Gastrocnemius medialis (tissue), 4 donors: ENCODE measurements around the gene UPF2.

ENCODE experiments used
- POLR2A ChIP-seq, 2 donors: fragments of 450-650 bp; IDR thresholded peaks; one replicate each; pipeline ENCODE4 v1.6.1; 2017; ENCODE audit warnings: antibody characterized with exemption in 2 of 2, mild to moderate bottlenecking in 2 of 2, moderate library complexity in 2 of 2
- TF ChIP-seq, protein P1 (sequence below), 5 experiments: fragments of 450-650 bp in 3 of 5; fragments of 200-600 bp in 2 of 5; sonication (generic) in 2 of 5; IDR thresholded peaks in 4 of 5; conservative IDR thresholded peaks in 1 of 5; 1 replicate in 4 of 5; 2 replicates in 1 of 5; pipeline ENCODE4 v1.5.1; 2016 to 2019; ENCODE audit warnings: antibody characterized with exemption in 5 of 5, mild to moderate bottlenecking in 3 of 5, moderate library complexity in 3 of 5

DNA sequence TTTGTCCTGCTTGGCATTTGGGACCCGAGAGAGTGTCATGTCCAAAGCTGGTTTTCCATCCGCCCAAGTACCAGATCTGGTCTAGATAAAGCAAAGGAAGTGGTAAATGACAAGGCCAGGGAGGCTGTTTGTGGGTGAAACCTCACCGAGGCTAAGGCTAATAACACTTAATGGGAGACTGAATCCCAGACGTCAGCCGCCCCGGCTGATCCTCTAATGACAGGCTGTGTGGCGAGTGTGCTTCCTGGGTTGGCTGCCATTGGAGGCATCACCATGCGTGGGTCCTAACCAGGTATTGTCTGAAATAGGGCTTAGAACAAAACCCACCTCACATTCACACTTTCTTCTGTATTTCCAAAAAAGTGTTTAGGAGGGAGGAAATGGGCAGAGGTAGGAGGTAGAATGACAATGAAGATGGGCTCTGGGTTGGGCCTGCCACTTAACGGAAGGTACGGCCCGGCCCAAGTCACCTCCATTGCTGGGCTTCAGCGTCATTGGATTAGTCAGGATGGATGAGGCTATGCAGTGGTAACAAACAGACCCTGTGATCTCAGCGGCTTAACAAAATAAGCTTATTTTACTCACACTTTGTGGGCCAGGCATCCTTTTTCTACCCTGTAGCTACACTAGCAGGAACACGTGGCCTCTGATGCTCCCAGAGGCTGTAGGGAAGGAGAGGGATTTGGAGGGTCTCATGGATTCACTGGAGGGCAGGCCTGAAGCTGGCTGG is 159.8 kb downstream of the UPF2 start:
- no peak for TF ChIP-seq POLR2A (IDR thresholded peaks at IDR 0.05)
- TF ChIP-seq, protein P1, sequence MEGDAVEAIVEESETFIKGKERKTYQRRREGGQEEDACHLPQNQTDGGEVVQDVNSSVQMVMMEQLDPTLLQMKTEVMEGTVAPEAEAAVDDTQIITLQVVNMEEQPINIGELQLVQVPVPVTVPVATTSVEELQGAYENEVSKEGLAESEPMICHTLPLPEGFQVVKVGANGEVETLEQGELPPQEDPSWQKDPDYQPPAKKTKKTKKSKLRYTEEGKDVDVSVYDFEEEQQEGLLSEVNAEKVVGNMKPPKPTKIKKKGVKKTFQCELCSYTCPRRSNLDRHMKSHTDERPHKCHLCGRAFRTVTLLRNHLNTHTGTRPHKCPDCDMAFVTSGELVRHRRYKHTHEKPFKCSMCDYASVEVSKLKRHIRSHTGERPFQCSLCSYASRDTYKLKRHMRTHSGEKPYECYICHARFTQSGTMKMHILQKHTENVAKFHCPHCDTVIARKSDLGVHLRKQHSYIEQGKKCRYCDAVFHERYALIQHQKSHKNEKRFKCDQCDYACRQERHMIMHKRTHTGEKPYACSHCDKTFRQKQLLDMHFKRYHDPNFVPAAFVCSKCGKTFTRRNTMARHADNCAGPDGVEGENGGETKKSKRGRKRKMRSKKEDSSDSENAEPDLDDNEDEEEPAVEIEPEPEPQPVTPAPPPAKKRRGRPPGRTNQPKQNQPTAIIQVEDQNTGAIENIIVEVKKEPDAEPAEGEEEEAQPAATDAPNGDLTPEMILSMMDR (IDR thresholded peaks at IDR 0.05 in 4 of 5, conservative IDR thresholded peaks at IDR 0.05 in 1 of 5): no peak
